ENCODE data around the gene UBXN10. TPM values are rescaled to one million over a fixed set of nuclear protein-coding genes. Genes with fewer than 3 reads are reported as not detected.
A peak's percentile ranks its signal among the peaks of the same experiment; 100 is the strongest.

The UBXN10 gene
- total RNA-seq, 4 donors from 2014 or later = 0.32 to 2.1 (median 1.2) TPM

GRCh38 chr1:20199840-20200239 lies 13.9 kb downstream of the UBXN10 start:
- no peak for DNase-seq (ENCODE audit: low spot score)
- no peak for ATAC-seq (ENCODE audit: low FRiP score)
- TF ChIP-seq, protein P1, sequence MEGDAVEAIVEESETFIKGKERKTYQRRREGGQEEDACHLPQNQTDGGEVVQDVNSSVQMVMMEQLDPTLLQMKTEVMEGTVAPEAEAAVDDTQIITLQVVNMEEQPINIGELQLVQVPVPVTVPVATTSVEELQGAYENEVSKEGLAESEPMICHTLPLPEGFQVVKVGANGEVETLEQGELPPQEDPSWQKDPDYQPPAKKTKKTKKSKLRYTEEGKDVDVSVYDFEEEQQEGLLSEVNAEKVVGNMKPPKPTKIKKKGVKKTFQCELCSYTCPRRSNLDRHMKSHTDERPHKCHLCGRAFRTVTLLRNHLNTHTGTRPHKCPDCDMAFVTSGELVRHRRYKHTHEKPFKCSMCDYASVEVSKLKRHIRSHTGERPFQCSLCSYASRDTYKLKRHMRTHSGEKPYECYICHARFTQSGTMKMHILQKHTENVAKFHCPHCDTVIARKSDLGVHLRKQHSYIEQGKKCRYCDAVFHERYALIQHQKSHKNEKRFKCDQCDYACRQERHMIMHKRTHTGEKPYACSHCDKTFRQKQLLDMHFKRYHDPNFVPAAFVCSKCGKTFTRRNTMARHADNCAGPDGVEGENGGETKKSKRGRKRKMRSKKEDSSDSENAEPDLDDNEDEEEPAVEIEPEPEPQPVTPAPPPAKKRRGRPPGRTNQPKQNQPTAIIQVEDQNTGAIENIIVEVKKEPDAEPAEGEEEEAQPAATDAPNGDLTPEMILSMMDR (IDR thresholded peaks at IDR 0.05) = no peak

GRCh38 chr1:20200966-20201365 lies 15.1 kb downstream of the UBXN10 start:
- no peak for DNase-seq (ENCODE audit: low spot score)
- ATAC-seq (ENCODE audit: low FRiP score) = no peak
- TF ChIP-seq, protein P1 (IDR thresholded peaks at IDR 0.05) = no peak

DNA sequence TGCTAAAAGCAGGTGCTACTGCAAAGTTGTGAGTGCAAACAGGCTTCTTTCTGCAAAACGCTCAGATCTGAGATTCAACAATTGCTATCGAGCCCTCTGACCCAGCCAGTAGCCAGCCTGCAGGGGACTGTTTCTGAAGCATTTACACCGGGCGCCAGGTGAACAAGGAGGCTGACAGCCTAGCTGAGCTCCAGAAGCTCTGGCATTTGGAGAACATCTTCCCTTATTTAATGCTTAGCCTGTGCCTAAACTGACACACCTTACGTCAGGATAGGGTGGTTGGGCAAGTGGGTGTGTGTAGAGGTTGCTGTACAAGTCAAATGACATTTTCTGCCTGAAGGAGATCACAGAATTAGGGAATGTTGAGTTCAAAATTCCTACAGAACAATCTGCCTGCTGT lies 16.3 kb downstream of the UBXN10 start:
- TF ChIP-seq, protein P1 (IDR thresholded peaks at IDR 0.05) = no peak
- DNase-seq (ENCODE audit: low spot score) (no peak), ATAC-seq (ENCODE audit: low FRiP score) (no peak)

- ATAC-seq (ENCODE audit: low FRiP score) = no peak
- TF ChIP-seq, protein P1 (IDR thresholded peaks at IDR 0.05) = no peak
- no peak for DNase-seq (ENCODE audit: low spot score)
These were observed 21.6 kb downstream of the UBXN10 start for GRCh38 chr1:20207546-20207945.

- no peak for DNase-seq (ENCODE audit: low spot score)
- no peak for ATAC-seq (ENCODE audit: low FRiP score)
- TF ChIP-seq, protein P1 (IDR thresholded peaks at IDR 0.05) = no peak
These were observed 23.6 kb downstream of the UBXN10 start for GRCh38 chr1:20209471-20209870.

DNA sequence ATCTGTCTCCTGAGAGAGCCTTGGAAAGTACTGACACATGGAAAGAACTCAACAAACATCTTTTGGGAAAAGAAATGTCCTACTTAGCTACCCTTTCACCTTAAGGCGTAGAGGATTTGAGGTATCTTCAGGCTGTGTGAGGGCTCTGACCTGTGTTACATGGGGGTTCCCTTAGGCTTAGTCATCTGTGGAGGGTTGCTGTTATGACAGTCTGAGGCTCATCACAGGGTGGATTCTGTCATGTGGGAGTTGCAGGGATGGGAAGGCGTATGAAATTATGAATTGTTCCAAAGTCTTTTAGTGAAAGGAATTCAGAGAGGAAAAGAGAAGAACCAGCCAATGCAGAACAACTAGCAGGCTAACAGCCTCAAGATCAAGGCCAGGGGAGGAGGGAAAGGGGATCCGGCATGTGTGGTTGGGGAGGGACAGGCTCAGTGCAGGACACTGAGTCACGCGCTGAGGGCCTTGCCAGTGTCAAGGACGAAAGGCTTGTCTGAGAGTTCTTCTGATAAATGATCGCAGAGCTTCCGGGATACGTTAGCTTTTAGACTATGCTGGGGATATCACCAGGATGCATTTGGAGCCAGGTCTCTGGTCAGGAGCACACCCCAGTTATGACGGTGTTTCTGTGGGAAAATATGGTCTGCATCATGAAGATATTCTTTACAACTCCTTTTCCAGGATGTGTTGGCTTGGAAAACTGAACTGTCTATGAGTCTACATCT lies 25.0 kb downstream of the UBXN10 start:
- TF ChIP-seq, protein P1 (IDR thresholded peaks at IDR 0.05) = no peak
- DNase-seq (ENCODE audit: low spot score) (no peak), ATAC-seq (ENCODE audit: low FRiP score) (peak; percentile 60)

- no peak for ATAC-seq (ENCODE audit: low FRiP score)
- TF ChIP-seq, protein P1 (IDR thresholded peaks at IDR 0.05) = no peak
- DNase-seq (ENCODE audit: low spot score) = no peak
These were observed 25.6 kb downstream of the UBXN10 start for GRCh38 chr1:20211511-20211931.
